HCT116 (cell line): Measurements from ENCODE around the gene RIN1. TPM values are rescaled to one million over a fixed set of nuclear protein-coding genes. Genes with fewer than 3 reads are reported as not detected.

Source experiments
- ATAC-seq: fragments of 200-7000 bp; cut with Tn5 transposase; 2 replicates; pipeline ENCODE4 v1.9.1; 2020; ENCODE audit warnings: mild to moderate bottlenecking, moderate library complexity
- BruUV-seq: library from RNA; stranded (reverse); fragments of 400-500 nt; replicated peaks from 2 replicates; lab custom pipeline; 2021; lab: Mats Ljungman, UMichigan
- CTCF ChIA-PET: fragments of 300-600 bp; sonication (Branson Sonifier 250); formaldehyde crosslinking; loops from one replicate; lab custom pipeline; 2021; ENCODE audit warnings: antibody characterized with exemption; lab: Charles Lee
- POLR2A ChIA-PET: fragments of 300-600, 350-600 bp; sonication (Branson Sonifier 250); formaldehyde crosslinking; loops from one replicate; lab custom pipeline; 2021; ENCODE audit warnings: antibody characterized with exemption; lab: Charles Lee
- RAD21 ChIA-PET, 2 experiments: fragments of 300-600 bp; sonication (Branson Sonifier 250); formaldehyde crosslinking; loops; one replicate each; lab custom pipeline; 2023; ENCODE audit warnings: low total read pairs in 2 of 2; ENCODE audit not compliant: uncharacterized antibody in 2 of 2, unreplicated experiment in 2 of 2, low non-redundant PET in 1 of 2; lab: Charles Lee
- DNase-seq: peaks from one replicate; pipeline ENCODE4 v3.0.0-alpha.2; 2010; ENCODE audit warnings: low read depth, low spot score
- H2AFZ ChIP-seq: fragments of 200-600 bp; shearing (Covaris generic), sonication (generic); 2 replicates; pipeline ENCODE4 v1.6.1; 2017; ENCODE audit warnings: low read depth, mixed run types, mixed read lengths, antibody characterized with exemption, low read length; ENCODE audit not compliant: poor library complexity, severe bottlenecking
- H3K27ac ChIP-seq: 2 replicates; pipeline ENCODE4 v1.5.1; 2012; ENCODE audit warnings: low read depth, low read length
- H3K27me3 ChIP-seq: fragments of 200-600 bp; sonication (generic); 2 replicates; pipeline ENCODE4 v1.6.1; 2016; ENCODE audit warnings: mixed run types, low read length, mixed read lengths; ENCODE audit not compliant: insufficient read depth
- H3K36me3 ChIP-seq, 2 experiments: fragments of 200-500 bp in 1 of 2; fragments of 200-600 bp in 1 of 2; sonication (Bioruptor generic) in 1 of 2; sonication (generic) in 1 of 2; 2 replicates each; pipeline versions ENCODE4 v1.5.1 to v1.6.1; 2014 to 2016; ENCODE audit warnings: low read length in 2 of 2, inconsistent platforms in 1 of 2, mixed read lengths in 1 of 2, mixed run types in 1 of 2; ENCODE audit not compliant: insufficient read depth in 2 of 2, control insufficient read depth in 1 of 2
- H3K4me1 ChIP-seq, 2 experiments: fragments of 200-600 bp in 1 of 2; sonication (generic) in 1 of 2; 2 replicates each; pipeline versions ENCODE4 v1.5.1 to v1.6.1; 2012 to 2017; ENCODE audit warnings: low read length in 2 of 2, inconsistent platforms in 1 of 2, mild to moderate bottlenecking in 1 of 2, mixed read lengths in 1 of 2, mixed run types in 1 of 2, moderate library complexity in 1 of 2; ENCODE audit not compliant: insufficient read depth in 2 of 2, control insufficient read depth in 1 of 2
- H3K4me2 ChIP-seq: fragments of 200-600 bp; sonication (generic); 2 replicates; pipeline ENCODE4 v1.6.1; 2017; ENCODE audit warnings: mixed run types, low read length, mixed read lengths
- H3K4me3 ChIP-seq, 2 experiments: fragments of 200-600 bp in 1 of 2; sonication (generic) in 1 of 2; replicated peaks in 1 of 2; 2 replicates each; pipeline ENCODE4 v1.5.1; 2011 to 2016; ENCODE audit warnings: low read length in 2 of 2, control low read depth in 1 of 2, low read depth in 1 of 2, mild to moderate bottlenecking in 1 of 2, mixed read lengths in 1 of 2, mixed run types in 1 of 2
- H3K79me2 ChIP-seq: fragments of 200-600 bp; sonication (generic); 2 replicates; pipeline ENCODE4 v1.6.1; 2017; ENCODE audit warnings: mild to moderate bottlenecking, mixed run types, low read length, moderate library complexity, mixed read lengths; ENCODE audit not compliant: insufficient read depth
- H3K9ac ChIP-seq: fragments of 200-600 bp; sonication (generic); 2 replicates; pipeline ENCODE4 v1.6.1; 2016; ENCODE audit warnings: low read length, mixed read lengths
- H3K9me2 ChIP-seq: fragments of 200-600 bp; sonication (generic), shearing (Covaris generic); 2 replicates; pipeline ENCODE4 v1.6.1; 2017; ENCODE audit warnings: mixed run types, mild to moderate bottlenecking, moderate library complexity; ENCODE audit not compliant: insufficient read depth
- H3K9me3 ChIP-seq, 2 experiments: fragments of 200-500 bp in 1 of 2; fragments of 200-600 bp in 1 of 2; sonication (Bioruptor generic) in 1 of 2; sonication (generic) in 1 of 2; 2 replicates each; pipeline ENCODE4 v1.6.1; 2014 to 2017; ENCODE audit warnings: low read length in 2 of 2, mixed read lengths in 2 of 2, inconsistent platforms in 1 of 2, low read depth in 1 of 2, mild to moderate bottlenecking in 1 of 2, mixed run types in 1 of 2, moderate library complexity in 1 of 2; ENCODE audit not compliant: control insufficient read depth in 1 of 2, insufficient read depth in 1 of 2
- H4K20me1 ChIP-seq: fragments of 200-600 bp; sonication (generic), shearing (Covaris generic); 2 replicates; pipeline ENCODE4 v1.6.1; 2017; ENCODE audit warnings: mixed run types, mild to moderate bottlenecking, moderate library complexity; ENCODE audit not compliant: insufficient read depth
- CBX3 ChIP-seq: IDR thresholded peaks from 2 replicates; pipeline ENCODE4 v1.6.1; 2012; ENCODE audit warnings: low read depth
- EGR1 ChIP-seq: IDR thresholded peaks from 2 replicates; pipeline ENCODE4 v1.6.1; 2012; ENCODE audit warnings: low read depth
- ELF1 ChIP-seq: IDR thresholded peaks from 2 replicates; pipeline ENCODE4 v1.6.1; 2012; ENCODE audit warnings: low read depth, borderline replicate concordance
- POLR2A ChIP-seq: IDR thresholded peaks from 2 replicates; pipeline ENCODE4 v1.7.0; 2011; ENCODE audit warnings: borderline replicate concordance; ENCODE audit not compliant: insufficient read depth, insufficient read length; ENCODE audit errors: extremely low read depth
- POLR2AphosphoS5 ChIP-seq: IDR thresholded peaks from 2 replicates; pipeline ENCODE4 v1.6.1; 2011; ENCODE audit warnings: mild to moderate bottlenecking, low read depth, low read length, moderate library complexity
- SIN3A ChIP-seq: IDR thresholded peaks from 2 replicates; pipeline ENCODE4 v1.6.1; 2012; ENCODE audit warnings: low read depth
- SP1 ChIP-seq: IDR thresholded peaks from 2 replicates; pipeline ENCODE4 v1.6.1; 2012; ENCODE audit warnings: low read depth
- SRF ChIP-seq: IDR thresholded peaks from 2 replicates; pipeline ENCODE4 v1.6.1; 2012; ENCODE audit warnings: low read depth
- ZFX ChIP-seq: fragments of 450-650 bp; IDR thresholded peaks from 2 replicates; pipeline ENCODE4 v1.6.1; 2017
- ZNF274 ChIP-seq: fragments of 200-500 bp; sonication (Bioruptor generic); IDR thresholded peaks from 2 replicates; pipeline ENCODE4 v1.6.1; 2014; ENCODE audit warnings: mild to moderate bottlenecking, low read depth, low read length, inconsistent platforms
- intact Hi-C: fragments of 100-400 bp; cut with micrococcal nuclease; formaldehyde crosslinking; loops from 2 replicates; pipeline ENCODE4 v1.10.0; 2022
- total RNA-seq: library from RNA; stranded (reverse); gene quantifications from one replicate; pipeline ENCODE4 v1.2.1, GENCODE V29; 2021; ENCODE audit not compliant: unreplicated experiment
- TF ChIP-seq, protein P1 (sequence below): IDR thresholded peaks from 2 replicates; pipeline ENCODE4 v1.6.1; 2012; ENCODE audit warnings: low read depth

The RIN1 gene
- total RNA-seq, 1 experiment from 2014 or later: 38.7 TPM

DNA sequence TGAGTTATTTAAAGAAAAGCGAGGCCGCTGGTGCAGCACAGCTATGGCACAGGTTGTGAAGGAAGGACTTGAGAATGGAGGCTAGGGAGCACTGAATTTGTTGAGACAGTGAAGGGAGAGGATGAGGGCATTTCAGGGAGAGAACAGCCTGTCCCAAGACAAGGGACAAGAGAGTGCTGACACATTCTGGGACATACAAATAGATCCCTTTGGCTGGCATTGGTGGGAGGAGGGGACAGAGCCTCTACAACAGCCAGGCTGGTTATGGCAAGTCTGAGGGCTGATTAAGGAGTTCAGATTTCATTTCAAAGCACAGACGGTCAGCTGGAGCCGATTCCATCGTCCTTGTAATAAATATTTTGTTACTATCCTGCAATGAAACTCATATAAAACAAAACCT is 37.0 kb upstream of the RIN1 start:
- BruUV-seq: no TSS peak
- Histone ChIP-seq H3K27me3 (no peaks in the 10 kb centered on the region), H3K9ac (peak overlapping the region; percentile 27; the same call in 1 of the 2 replicates), H3K9me3 (no peaks in the 10 kb centered on the region), H3K4me3 (no peak overlapping the region), H3K27ac (peak overlapping the region; percentile 99; the same call in 1 of the 2 replicates)
- intact Hi-C loops: loop anchor here (5.0 kb wide), 1 partner anchor 61 kb away; no protein-coding TSS in a partner anchor
- POLR2A ChIA-PET: interaction anchor here (1.2 to 1.4 kb wide), 2 partner anchors 16 to 319 kb away, joined by 3 read pairs; no protein-coding TSS in a partner anchor
- no peak for TF ChIP-seq ELF1
- TF ChIP-seq, all 23 proteins: peak for 0
- DNase-seq: no peak
- ChIA-PET RAD21 (interaction anchor here in 1 of 2 experiments (0.6 kb wide), 1 partner anchor 15 kb away, joined by 3 read pairs; no protein-coding TSS in a partner anchor), CTCF (interaction anchor here (1.2 kb wide), 1 partner anchor 16 kb away, joined by 10 read pairs; no protein-coding TSS in a partner anchor)
- Histone ChIP-seq H3K9me2 (no peaks in the 10 kb centered on the region), H3K36me3 (peaks cover 7 to 19% of the 10 kb centered on the region in 2 experiments), H4K20me1 (no peaks in the 10 kb centered on the region), H3K79me2 (peaks cover 32% of the 10 kb centered on the region), H3K4me1 (peaks cover 19 to 33% of the 10 kb centered on the region in 2 experiments), H2AFZ (peak overlapping the region; percentile 87), H3K4me2 (peak overlapping the region; percentile 86)
- ATAC-seq: no peak

DNA sequence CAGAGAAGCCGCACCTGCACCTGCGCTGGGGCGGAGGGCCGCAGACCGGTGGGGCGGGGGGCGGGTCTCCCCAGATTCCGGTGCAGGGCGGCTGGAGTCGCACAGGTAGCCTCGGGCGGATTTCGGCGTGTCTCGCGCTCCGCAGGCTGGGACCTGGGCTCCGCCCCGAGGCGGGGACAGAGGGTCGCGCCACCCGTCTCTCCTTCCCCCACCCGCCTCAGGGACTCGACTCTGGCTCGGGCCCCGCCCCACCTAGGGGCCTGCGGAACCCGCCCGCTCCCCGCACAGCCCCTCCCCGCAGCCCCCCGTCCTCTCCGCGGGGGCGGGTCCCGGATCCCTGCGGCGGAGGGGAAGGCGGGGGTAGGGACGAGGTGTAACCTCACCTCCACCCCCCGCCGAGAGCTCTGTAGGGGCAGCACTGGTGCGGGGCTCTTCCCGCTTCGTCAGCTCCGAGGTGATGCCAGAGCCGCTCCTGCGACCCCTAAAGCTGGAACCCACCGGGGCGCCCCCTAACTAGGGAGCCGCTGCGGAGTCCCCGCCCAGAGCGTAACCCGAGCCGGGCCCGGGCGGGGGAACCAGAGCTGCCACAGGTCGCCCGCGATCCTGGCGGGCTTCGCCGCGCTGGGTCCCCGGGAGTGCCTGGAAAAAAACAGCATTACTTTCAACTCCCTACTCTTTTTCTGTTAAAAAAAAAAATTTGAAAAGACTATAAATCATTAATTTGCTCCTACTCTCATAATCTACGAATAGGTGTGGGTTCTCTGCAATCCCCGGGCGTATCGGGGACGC is 35.6 kb upstream of the RIN1 start, which contains the start of gene SLC29A2:
SLC29A2 (minus strand) TSS at position 134 of the 789 bp plus-strand sequence. CDS start 169 bp downstream, outside the sequence.
- Histone ChIP-seq H3K9ac (peak within 1 kb of the TSS; percentile 99), H3K27ac (peak within 1 kb of the TSS; percentile 99), H3K9me3 (no peaks in the 10 kb centered on the region), H2AFZ (peak within 1 kb of the TSS; percentile 87), H3K36me3 (peaks cover 18 to 34% of the 10 kb centered on the region in 2 experiments), H4K20me1 (no peaks in the 10 kb centered on the region), H3K27me3 (no peaks in the 10 kb centered on the region), H3K79me2 (peaks cover 40% of the 10 kb centered on the region), H3K4me2 (peak within 1 kb of the TSS; percentile 86), H3K4me3 (peak within 1 kb of the TSS; percentile 76 to 88), H3K4me1 (peaks cover 19 to 33% of the 10 kb centered on the region in 2 experiments), H3K9me2 (no peaks in the 10 kb centered on the region)
- no TSS peak for BruUV-seq
- peak; percentile 82 for DNase-seq
- CTCF ChIA-PET: interaction anchor here (1.0 to 3.2 kb wide), 3 partner anchors 9 to 17 kb away, joined by 5 to 25 read pairs (median 7); no protein-coding TSS in a partner anchor
- RAD21 ChIA-PET: interaction anchor here in 1 of 2 experiments (1.0 kb wide), 1 partner anchor 14 kb away, joined by 4 read pairs; no protein-coding TSS in a partner anchor
- intact Hi-C loops: loop anchor here (5.0 kb wide), 1 partner anchor 60 kb away; no protein-coding TSS in a partner anchor
- POLR2A ChIA-PET: interaction anchor here (0.9 to 1.4 kb wide), 6 partner anchors 13 to 306 kb away, joined by 3 to 5 read pairs (median 3); partner anchors contain the start of gene RBM4B
- peak; percentile 86 for ATAC-seq
- TF ChIP-seq, protein P1, sequence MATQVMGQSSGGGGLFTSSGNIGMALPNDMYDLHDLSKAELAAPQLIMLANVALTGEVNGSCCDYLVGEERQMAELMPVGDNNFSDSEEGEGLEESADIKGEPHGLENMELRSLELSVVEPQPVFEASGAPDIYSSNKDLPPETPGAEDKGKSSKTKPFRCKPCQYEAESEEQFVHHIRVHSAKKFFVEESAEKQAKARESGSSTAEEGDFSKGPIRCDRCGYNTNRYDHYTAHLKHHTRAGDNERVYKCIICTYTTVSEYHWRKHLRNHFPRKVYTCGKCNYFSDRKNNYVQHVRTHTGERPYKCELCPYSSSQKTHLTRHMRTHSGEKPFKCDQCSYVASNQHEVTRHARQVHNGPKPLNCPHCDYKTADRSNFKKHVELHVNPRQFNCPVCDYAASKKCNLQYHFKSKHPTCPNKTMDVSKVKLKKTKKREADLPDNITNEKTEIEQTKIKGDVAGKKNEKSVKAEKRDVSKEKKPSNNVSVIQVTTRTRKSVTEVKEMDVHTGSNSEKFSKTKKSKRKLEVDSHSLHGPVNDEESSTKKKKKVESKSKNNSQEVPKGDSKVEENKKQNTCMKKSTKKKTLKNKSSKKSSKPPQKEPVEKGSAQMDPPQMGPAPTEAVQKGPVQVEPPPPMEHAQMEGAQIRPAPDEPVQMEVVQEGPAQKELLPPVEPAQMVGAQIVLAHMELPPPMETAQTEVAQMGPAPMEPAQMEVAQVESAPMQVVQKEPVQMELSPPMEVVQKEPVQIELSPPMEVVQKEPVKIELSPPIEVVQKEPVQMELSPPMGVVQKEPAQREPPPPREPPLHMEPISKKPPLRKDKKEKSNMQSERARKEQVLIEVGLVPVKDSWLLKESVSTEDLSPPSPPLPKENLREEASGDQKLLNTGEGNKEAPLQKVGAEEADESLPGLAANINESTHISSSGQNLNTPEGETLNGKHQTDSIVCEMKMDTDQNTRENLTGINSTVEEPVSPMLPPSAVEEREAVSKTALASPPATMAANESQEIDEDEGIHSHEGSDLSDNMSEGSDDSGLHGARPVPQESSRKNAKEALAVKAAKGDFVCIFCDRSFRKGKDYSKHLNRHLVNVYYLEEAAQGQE: no peak
- TF ChIP-seq ZFX (0 out of 2 replicates have a peak, but pooled peaks have one; percentile 60), SP1 (peak; percentile 37), SIN3A (peak; percentile 40; the same call in 1 of the 2 replicates), CBX3 (peak; percentile 6; the same call in 1 of the 2 replicates), SRF (no peak), POLR2AphosphoS5 (peak; percentile 66), ZNF274 (no peak), POLR2A (peak; percentile 40), EGR1 (peak; percentile 91)
